T-cell (primary cell): Measurements from ENCODE around the gene IFTAP. TPM values are rescaled to one million over a fixed set of nuclear protein-coding genes. Genes with fewer than 3 reads are reported as not detected.

Source experiments
- ATAC-seq, 4 experiments: fragments of 200-7000 bp in 3 of 4; fragments of 150-1000 bp in 1 of 4; cut with Tn5 transposase; replicated peaks in 1 of 4; 1 replicate in 3 of 4; 2 replicates in 1 of 4; pipeline ENCODE4 v1.10.0; 2021; ENCODE audit warnings: moderate library complexity in 3 of 4, mild to moderate bottlenecking in 2 of 4, moderate number of reproducible peaks in 1 of 4
- CTCF ChIA-PET, 2 donors: fragments of 300-600 bp; sonication (Branson Sonifier 250); formaldehyde crosslinking; loops; one replicate each; lab custom pipeline; 2022; ENCODE audit warnings: antibody characterized with exemption in 2 of 2; lab: Charles Lee
- POLR2A ChIA-PET, 2 donors: fragments of 300-600 bp; sonication (Branson Sonifier 250); formaldehyde crosslinking; loops; one replicate each; lab custom pipeline; 2022; ENCODE audit warnings: antibody characterized with exemption in 2 of 2; lab: Charles Lee
- DNase-seq, 35 experiments: peaks; one replicate each; pipeline versions ENCODE4 v3.0.0 to v3.0.0-alpha.2; 2013 to 2023
- H3K27ac ChIP-seq: one replicate; pipeline ENCODE4 v1.5.1; 2013; ENCODE audit warnings: low read length
- H3K27me3 ChIP-seq, 2 experiments: replicated peaks in 1 of 2; 1 replicate in 1 of 2; 2 replicates in 1 of 2; pipeline versions ENCODE4 v1.6.1 to v1.7.0; 2013; ENCODE audit warnings: low read length in 1 of 2, mixed read lengths in 1 of 2; ENCODE audit not compliant: control insufficient read depth in 2 of 2, insufficient read depth in 2 of 2; ENCODE audit errors: extremely low read depth in 1 of 2
- H3K36me3 ChIP-seq, 2 donors: 1 replicate in 1 of 2; 2 replicates in 1 of 2; pipeline versions ENCODE4 v1.6.1 to v1.7.0; 2013; ENCODE audit warnings: low read length in 1 of 2; ENCODE audit not compliant: control insufficient read depth in 2 of 2, insufficient read depth in 1 of 2; ENCODE audit errors: extremely low read depth in 1 of 2
- H3K4me1 ChIP-seq, 2 experiments: 1 replicate in 1 of 2; 2 replicates in 1 of 2; pipeline versions ENCODE4 v1.6.1 to v1.7.0; 2013; ENCODE audit warnings: low read length in 2 of 2, mixed read lengths in 1 of 2; ENCODE audit not compliant: insufficient read depth in 2 of 2, control insufficient read depth in 1 of 2; ENCODE audit errors: extremely low read depth in 1 of 2
- H3K4me3 ChIP-seq, 2 donors: 1 replicate in 1 of 2; 2 replicates in 1 of 2; pipeline versions ENCODE4 v1.5.1 to v1.7.0; 2013; ENCODE audit warnings: mild to moderate bottlenecking in 2 of 2, low read length in 1 of 2, moderate library complexity in 1 of 2; ENCODE audit not compliant: control insufficient read depth in 1 of 2; ENCODE audit errors: extremely low read depth in 1 of 2
- H3K9me3 ChIP-seq: 2 replicates; pipeline ENCODE4 v1.7.0; 2013
- H3K27ac Mint-ChIP-seq, 2 donors: one replicate each; pipeline ENCODE4 v1.8.0; 2020 to 2021; ENCODE audit warnings: mild to moderate bottlenecking in 2 of 2, mixed read lengths in 2 of 2
- H3K27me3 Mint-ChIP-seq, 2 donors: one replicate each; pipeline ENCODE4 v1.8.0; 2021 to 2022; ENCODE audit warnings: mixed read lengths in 2 of 2
- H3K36me3 Mint-ChIP-seq: one replicate; pipeline ENCODE4 v1.8.0; 2021; ENCODE audit warnings: mixed read lengths
- H3K4me1 Mint-ChIP-seq, 3 donors: one replicate each; pipeline ENCODE4 v1.8.0; 2020 to 2022; ENCODE audit warnings: mixed read lengths in 3 of 3, mild to moderate bottlenecking in 1 of 3
- H3K4me3 Mint-ChIP-seq, 3 donors: one replicate each; pipeline ENCODE4 v1.8.0; 2020 to 2022; ENCODE audit warnings: mild to moderate bottlenecking in 3 of 3, mixed read lengths in 3 of 3, moderate library complexity in 3 of 3
- H3K9me3 Mint-ChIP-seq, 3 donors: one replicate each; pipeline ENCODE4 v1.8.0; 2020 to 2022; ENCODE audit warnings: mixed read lengths in 3 of 3
- whole genome bisulfite sequencing: methylation state at CpG from one replicate; pipeline ENCODE4 v1.1.5; 2013; ENCODE audit warnings: missing lambda C conversion rate; ENCODE audit not compliant: insufficient coverage; 5-methylcytosine and 5-hydroxymethylcytosine counted together
- total RNA-seq, 35 experiments: library from RNA in 6 of 35; stranded (reverse) in 6 of 35; fragments of 120-200 nt in 1 of 35; gene quantifications; one replicate each; pipeline versions ENCODE4 v1.2.1 to v1.2.4 and lab custom pipeline; 2013 to 2026

The IFTAP gene
- total RNA-seq, 5 donors from 2014 or later (not counting 1 experiment from before 2014, with no cell fraction given), result 0.59 to 1.5 (median 1.0) TPM

- Histone ChIP-seq H3K4me1 (peaks cover 0 to 2% of the 10 kb centered on the region in 2 experiments), H3K36me3 (no peaks in the 10 kb centered on the region), H3K9me3 (no peaks in the 10 kb centered on the region), H3K27me3 (peaks cover 3 to 13% of the 10 kb centered on the region in 2 experiments), H3K27ac (no peak overlapping the region), H3K4me3 (no peak overlapping the region)
- Mint-ChIP-seq H3K36me3 (no peaks in the 10 kb centered on the region), H3K27ac (no peak overlapping the region), H3K4me1 (no peaks in the 10 kb centered on the region), H3K9me3 (no peaks in the 10 kb centered on the region), H3K27me3 (peaks cover 32 to 39% of the 10 kb centered on the region in 2 donors), H3K4me3 (no peak overlapping the region)
- ChIA-PET POLR2A (no interaction called here), CTCF (no interaction called here)
- DNase-seq (no peak), ATAC-seq (no peak)
- whole genome bisulfite sequencing, result no CpG with 5 or more reads among the region's 1 CpG
These were observed 99.0 kb downstream of the IFTAP start for GRCh38 chr11:36693139-36693843.

GRCh38 chr11:36695111-36695510 is 100.8 kb downstream of the IFTAP start:
- no peaks in the 10 kb centered on the region for H3K9me3 Mint-ChIP-seq
- Histone ChIP-seq H3K36me3 (no peaks in the 10 kb centered on the region), H3K27ac (no peak overlapping the region), H3K9me3 (no peaks in the 10 kb centered on the region), H3K4me1 (peaks cover 0 to 2% of the 10 kb centered on the region in 2 experiments), H3K27me3 (peaks cover 0 to 7% of the 10 kb centered on the region in 2 experiments), H3K4me3 (no peak overlapping the region)
- no peaks in the 10 kb centered on the region for H3K4me1 Mint-ChIP-seq
- no peak overlapping the region for H3K27ac Mint-ChIP-seq
- POLR2A ChIA-PET, result no interaction called here
- no peak for ATAC-seq
- H3K4me3 Mint-ChIP-seq, result no peak overlapping the region
- CTCF ChIA-PET, result no interaction called here
- H3K36me3 Mint-ChIP-seq, result no peaks in the 10 kb centered on the region
- peaks cover 20 to 32% of the 10 kb centered on the region in 2 donors for H3K27me3 Mint-ChIP-seq
- DNase-seq, result no peak

- peaks cover 23 to 31% of the 10 kb centered on the region in 2 donors for H3K27me3 Mint-ChIP-seq
These were observed 101.3 kb downstream of the IFTAP start for GRCh38 chr11:36695571-36695970.

GRCh38 chr11:36696550-36696949 is 102.2 kb downstream of the IFTAP start:
- Mint-ChIP-seq H3K27me3 (peaks cover 24 to 34% of the 10 kb centered on the region in 2 donors), H3K27ac (no peak overlapping the region)
- CTCF ChIA-PET, result no interaction called here

More at GRCh38 chr11:36695571-36695970, 101.3 kb downstream of the IFTAP start:
- DNase-seq, result no peak
- Histone ChIP-seq H3K27me3 (peaks cover 0 to 7% of the 10 kb centered on the region in 2 experiments), H3K36me3 (no peaks in the 10 kb centered on the region), H3K9me3 (no peaks in the 10 kb centered on the region), H3K4me1 (peaks cover 0 to 2% of the 10 kb centered on the region in 2 experiments), H3K27ac (no peak overlapping the region), H3K4me3 (no peak overlapping the region)
- 80% methylated on average over 2 of the region's 6 CpGs for WGBS
- ChIA-PET CTCF (no interaction called here), POLR2A (no interaction called here)
- Mint-ChIP-seq H3K27ac (no peak overlapping the region), H3K9me3 (no peaks in the 10 kb centered on the region), H3K4me1 (no peaks in the 10 kb centered on the region), H3K36me3 (no peaks in the 10 kb centered on the region), H3K4me3 (no peak overlapping the region)
- no peak for ATAC-seq

GRCh38 chr11:36699271-36699670 is 105.0 kb downstream of the IFTAP start:
- Mint-ChIP-seq H3K4me3 (no peak overlapping the region), H3K27me3 (peaks cover 16 to 42% of the 10 kb centered on the region in 2 donors), H3K4me1 (peaks cover 0 to 6% (median 0%) of the 10 kb centered on the region in 3 donors), H3K36me3 (no peaks in the 10 kb centered on the region), H3K9me3 (no peaks in the 10 kb centered on the region), H3K27ac (no peak overlapping the region)
- Histone ChIP-seq H3K9me3 (no peaks in the 10 kb centered on the region), H3K27ac (no peak overlapping the region), H3K4me1 (no peaks in the 10 kb centered on the region), H3K27me3 (peaks cover 0 to 4% of the 10 kb centered on the region in 2 experiments), H3K4me3 (no peak overlapping the region), H3K36me3 (no peaks in the 10 kb centered on the region)
- ChIA-PET CTCF (no interaction called here), POLR2A (no interaction called here)
- no peak for DNase-seq
- ATAC-seq, result no peak
- WGBS, result no CpG with 5 or more reads among the region's 6 CpGs

More at GRCh38 chr11:36696550-36696949, 102.2 kb downstream of the IFTAP start:
- POLR2A ChIA-PET, result no interaction called here
- H3K9me3 Mint-ChIP-seq, result no peaks in the 10 kb centered on the region
- 72% methylated on average over 6 of the region's 6 CpGs for WGBS
- no peaks in the 10 kb centered on the region for H3K4me1 Mint-ChIP-seq
- H3K9me3 ChIP-seq, result no peaks in the 10 kb centered on the region
- no peak for ATAC-seq
- peaks cover 0 to 2% of the 10 kb centered on the region in 2 experiments for H3K4me1 ChIP-seq
- no peak overlapping the region for H3K27ac ChIP-seq
- no peak overlapping the region for H3K4me3 ChIP-seq
- H3K27me3 ChIP-seq, result peaks cover 0 to 7% of the 10 kb centered on the region in 2 experiments
- H3K36me3 ChIP-seq, result no peaks in the 10 kb centered on the region
- no peak for DNase-seq
- no peak overlapping the region for H3K4me3 Mint-ChIP-seq
- no peaks in the 10 kb centered on the region for H3K36me3 Mint-ChIP-seq

- Histone ChIP-seq H3K4me1 (no peaks in the 10 kb centered on the region), H3K36me3 (no peaks in the 10 kb centered on the region), H3K9me3 (no peaks in the 10 kb centered on the region), H3K27ac (no peak overlapping the region), H3K27me3 (peaks cover 0 to 3% of the 10 kb centered on the region in 2 experiments), H3K4me3 (no peak overlapping the region)
- no peak for ATAC-seq
- ChIA-PET CTCF (interaction anchor here in 1 of 2 donors (0.6 kb wide), 1 partner anchor 10 kb away, joined by 3 read pairs; no protein-coding TSS in a partner anchor), POLR2A (no interaction called here)
- no peaks in the 10 kb centered on the region for H3K9me3 Mint-ChIP-seq
- H3K36me3 Mint-ChIP-seq, result no peaks in the 10 kb centered on the region
- peaks cover 0 to 6% (median 0%) of the 10 kb centered on the region in 3 donors for H3K4me1 Mint-ChIP-seq
- H3K27ac Mint-ChIP-seq, result no peak overlapping the region
- H3K4me3 Mint-ChIP-seq, result no peak overlapping the region
- peaks cover 16 to 42% of the 10 kb centered on the region in 2 donors for H3K27me3 Mint-ChIP-seq
- 71% methylated on average over 1 of the region's 1 CpG for WGBS
- no peak for DNase-seq
These were observed 105.9 kb downstream of the IFTAP start for GRCh38 chr11:36700246-36700645.
